GM18505 (cell line): ENCODE data around the gene VPS45.
A peak's percentile ranks its signal among the peaks of the same experiment; 100 is the strongest.

Experiments
- ATAC-seq: cut with Tn5 transposase; IDR thresholded peaks from one replicate; pipeline ENCODE4 v1.9.1; 2021; ENCODE audit not compliant: unreplicated experiment
- POLR2A ChIP-seq: IDR thresholded peaks from 4 replicates; pipeline ENCODE4 v1.6.1; 2011; ENCODE audit warnings: borderline replicate concordance; ENCODE audit not compliant: insufficient read depth, insufficient read length; ENCODE audit errors: extremely low read depth

Gene VPS45

DNA sequence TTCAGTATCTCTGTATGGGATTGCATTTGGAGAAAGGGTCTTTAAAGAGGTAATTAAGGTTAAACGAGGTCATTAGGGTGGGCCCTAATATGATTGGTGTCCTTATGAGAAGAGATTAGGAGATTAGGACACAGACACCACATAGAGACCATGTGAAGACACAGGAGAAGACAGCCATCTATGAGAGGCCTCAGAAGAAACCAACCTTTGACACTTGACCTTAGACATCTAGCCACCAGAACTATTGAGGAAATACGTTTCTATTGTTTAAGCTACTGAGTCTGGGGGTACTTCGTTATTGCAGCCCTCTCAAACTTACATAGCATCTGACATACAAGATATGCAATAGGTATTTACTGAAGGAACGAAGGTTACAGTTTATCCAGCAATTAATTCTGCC, 7.3 kb upstream of the VPS45 start:
- ATAC-seq, result no peak
- TF ChIP-seq POLR2A, result no peak

DNA sequence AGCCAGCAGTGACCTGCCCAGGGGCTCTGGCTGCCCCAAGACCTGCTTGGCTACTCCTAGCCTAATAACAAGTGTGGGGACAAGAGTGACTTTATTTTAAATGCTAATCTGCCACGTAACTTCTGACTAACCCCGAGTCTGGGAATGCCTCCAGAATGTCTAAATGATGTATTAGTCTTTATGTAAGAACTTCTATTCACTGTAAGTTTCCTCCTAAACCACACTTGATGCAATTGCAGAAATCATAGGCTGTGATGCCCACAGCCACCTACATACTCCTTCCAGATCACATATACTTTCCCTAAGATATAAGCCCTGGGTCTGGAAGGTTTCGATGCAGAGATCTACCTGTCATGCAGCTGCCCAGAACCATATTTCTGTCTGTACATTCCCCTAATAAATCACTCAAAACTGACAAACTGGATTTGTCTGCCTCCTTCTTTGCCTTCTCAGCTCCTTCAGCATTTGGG, 5.9 kb upstream of the VPS45 start:
- TF ChIP-seq POLR2A, result no peak
- ATAC-seq, result no peak

DNA sequence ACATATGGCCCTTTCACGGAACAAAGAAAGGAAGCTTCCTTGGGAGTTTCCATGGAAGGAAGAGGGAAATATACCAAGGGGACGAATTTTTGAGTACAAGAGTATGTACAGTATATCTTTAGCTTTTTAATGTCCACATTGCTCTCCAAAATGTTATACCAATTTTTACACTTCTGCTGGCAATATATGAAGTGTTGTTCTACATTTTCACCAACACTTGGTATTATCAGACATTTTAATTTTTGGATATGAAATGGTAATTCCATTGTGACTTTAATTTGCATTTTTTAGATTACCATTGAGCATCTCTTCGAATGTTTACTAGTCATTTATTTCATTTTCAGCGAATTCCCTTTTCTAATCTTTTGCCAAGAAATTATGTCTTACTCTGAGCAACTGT, 5.5 kb upstream of the VPS45 start:
- no peak for TF ChIP-seq POLR2A
- ATAC-seq, result no peak

DNA sequence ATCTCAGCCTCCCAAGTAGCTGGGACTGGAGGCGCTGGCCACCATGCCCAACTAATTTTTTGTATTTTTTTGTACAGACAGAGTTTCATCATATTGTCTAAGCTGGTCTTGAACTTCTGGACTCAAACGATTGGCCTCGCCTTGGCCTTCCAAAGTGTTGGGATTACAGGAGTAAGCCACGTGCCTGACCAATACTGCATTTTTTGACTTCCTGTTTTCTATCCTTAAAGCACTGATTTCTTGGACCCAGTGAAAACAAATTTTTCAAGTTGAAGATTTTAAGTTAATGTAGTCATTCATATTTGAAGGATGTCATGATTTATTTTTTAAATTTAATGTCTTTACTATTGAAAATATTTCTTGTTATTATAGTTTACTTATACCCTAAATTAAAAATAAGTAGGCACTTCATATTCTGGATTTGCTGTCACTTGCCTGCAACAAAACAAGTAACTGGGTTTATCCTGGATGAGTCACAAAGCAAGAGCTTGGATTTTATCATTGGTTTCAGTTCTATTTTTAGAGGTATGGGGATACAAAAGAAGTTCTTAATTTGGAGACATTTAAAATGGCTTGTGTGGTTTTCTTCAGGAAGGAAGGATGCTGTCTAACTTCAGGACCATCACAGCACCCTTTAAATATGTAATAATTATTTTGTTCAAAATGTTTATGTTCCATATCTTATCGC, 2.2 kb upstream of the VPS45 start:
- TF ChIP-seq POLR2A, result no peak
- no peak for ATAC-seq

DNA sequence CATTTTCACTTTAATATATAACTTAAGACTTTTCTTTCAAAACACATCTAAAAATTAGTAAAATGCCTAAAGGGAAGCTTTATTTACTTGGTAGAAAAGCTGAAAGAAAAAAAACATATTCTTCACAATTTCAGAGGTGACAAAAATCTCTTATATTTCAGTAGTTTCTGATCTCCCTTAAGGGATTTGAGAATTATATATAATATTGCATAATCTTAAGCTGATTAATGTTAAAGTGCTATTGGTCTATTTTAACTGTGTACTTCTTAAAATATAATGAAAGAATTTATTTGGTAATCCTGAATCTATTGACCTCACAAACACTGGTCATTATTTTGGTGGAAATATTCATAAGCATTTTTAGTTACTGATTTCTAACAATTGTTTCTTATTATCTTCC, 1.2 kb upstream of the VPS45 start:
- no peak for TF ChIP-seq POLR2A
- no peak for ATAC-seq

DNA sequence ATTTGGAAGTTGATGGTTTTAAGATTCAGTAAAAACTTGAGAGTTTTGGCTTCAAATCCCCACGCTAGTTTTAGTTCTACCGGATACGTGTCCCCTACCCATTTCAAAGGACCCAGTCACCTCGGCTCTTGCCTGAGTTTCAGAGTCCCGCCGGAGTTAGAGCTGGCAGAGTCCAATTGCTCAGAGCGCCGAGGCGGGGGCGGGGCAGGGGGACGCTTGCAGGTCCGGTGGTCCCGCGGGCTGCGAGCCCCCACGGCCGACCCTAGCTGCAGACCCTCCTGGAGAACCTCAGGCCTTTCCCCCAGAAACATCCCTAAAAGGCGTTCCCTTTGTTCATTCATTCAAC, 765 bp upstream of the VPS45 start:
- TF ChIP-seq POLR2A, result no peak
- ATAC-seq, result peak; percentile 25

DNA sequence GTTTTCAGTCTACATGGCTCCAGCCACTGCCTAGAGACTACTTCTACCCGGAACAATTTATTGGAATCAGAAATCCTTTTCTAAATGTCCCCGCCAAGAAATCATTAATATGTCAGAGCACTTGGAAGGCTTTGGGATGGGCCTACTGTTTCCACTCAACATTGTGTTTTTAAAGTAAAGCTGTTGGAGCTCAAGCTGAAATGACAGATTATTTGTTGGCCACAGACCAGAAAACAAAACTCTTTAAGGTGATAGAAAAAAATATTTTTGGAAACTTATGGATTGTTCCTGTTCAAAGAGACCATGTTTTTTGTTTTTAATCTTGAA, 496 bp downstream of the VPS45 start:
- TF ChIP-seq POLR2A, result no peak
- no peak for ATAC-seq

DNA sequence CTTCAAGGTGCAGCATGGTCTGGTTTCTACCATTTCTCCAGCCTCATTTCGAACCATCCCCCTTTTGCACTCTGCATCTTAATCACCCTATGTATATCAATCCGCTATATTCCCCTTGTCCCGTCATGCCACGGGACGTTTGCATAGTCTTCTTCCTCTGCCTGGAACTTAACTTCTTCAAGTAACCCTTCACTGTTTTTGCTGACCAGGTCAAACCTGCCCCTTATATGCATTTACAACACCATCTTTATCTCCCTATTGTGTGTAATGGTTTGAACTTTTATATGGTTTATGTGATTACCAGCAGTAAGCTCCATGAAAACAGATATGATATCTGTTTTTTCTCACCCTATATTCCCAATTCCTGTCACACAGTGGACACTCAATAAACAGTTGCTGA, 2.3 kb downstream of the VPS45 start:
- no peak for TF ChIP-seq POLR2A
- no peak for ATAC-seq

DNA sequence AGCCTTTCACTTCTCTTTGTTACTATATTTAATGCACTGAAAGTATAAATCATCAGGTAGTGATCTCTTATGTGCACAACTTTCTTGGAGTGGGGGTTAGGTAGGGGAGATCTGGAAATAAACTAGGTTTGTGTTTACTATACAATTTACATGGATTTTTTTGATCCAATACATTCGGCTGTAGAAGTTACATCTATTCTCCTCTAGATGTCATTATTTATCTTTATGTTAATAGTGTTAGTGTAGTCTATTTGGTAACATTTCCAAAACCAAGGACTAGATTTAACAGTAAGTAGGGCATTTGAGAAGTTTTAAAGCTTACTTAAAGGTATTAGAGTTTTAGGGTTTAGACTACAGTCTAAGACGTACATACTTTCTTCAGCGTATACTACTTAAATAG, 5.4 kb downstream of the VPS45 start:
- no peak for ATAC-seq
- TF ChIP-seq POLR2A, result no peak

DNA sequence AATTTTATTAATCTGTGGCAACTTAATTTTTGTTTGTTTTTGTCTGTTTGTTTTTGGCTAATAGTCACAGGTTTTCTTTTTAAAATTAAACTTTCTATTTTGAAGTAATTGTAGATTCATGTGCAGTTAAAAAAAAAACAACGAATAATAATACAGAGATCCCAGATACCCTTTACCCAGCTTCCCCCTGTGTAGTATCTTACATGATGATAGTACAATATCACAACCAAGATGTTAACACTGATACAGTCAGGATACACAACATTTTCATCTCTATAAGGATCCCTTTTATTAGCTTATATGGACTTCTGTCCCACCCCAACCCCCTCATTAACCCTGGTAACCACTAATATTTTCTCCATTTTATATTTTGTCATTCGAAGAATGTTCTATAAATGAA, 5.9 kb downstream of the VPS45 start:
- no peak for ATAC-seq
- no peak for TF ChIP-seq POLR2A

DNA sequence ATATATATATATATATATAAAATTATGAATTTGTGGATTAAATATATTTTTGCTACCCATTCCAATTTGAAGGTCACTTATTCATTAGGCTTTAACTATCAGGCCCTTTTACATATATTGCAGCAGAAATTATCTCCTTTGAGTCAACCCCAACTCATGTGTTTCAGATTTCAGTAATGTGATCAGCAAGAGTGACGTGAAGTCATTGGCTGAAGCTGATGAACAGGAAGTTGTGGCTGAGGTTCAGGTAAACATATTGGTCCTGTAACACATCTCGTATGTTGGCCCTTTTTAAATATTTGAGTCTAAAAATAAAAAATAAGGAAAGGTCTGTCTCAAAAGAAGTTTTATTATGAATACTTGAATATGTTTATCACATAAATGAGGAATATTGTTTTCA, 8.5 kb downstream of the VPS45 start:
- no peak for ATAC-seq
- TF ChIP-seq POLR2A, result no peak

DNA sequence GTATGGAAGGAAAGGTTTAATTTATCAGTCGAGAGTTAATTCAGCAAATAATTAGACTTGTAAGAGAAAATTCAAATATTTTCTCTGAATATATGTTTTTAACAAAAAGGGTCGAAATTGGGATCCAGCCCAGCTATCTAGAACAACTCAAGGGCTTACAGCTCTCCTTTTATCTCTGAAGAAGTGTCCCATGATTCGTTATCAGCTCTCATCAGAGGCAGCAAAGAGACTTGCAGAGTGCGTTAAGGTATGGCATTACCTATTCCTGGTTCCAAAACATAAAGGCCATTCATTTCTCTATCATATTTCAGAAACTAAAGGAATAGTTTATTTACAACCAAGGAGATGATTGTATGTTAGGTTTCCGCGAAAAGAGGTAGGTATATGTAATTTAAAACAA, 9.4 kb downstream of the VPS45 start:
- ATAC-seq, result no peak
- TF ChIP-seq POLR2A, result no peak

DNA sequence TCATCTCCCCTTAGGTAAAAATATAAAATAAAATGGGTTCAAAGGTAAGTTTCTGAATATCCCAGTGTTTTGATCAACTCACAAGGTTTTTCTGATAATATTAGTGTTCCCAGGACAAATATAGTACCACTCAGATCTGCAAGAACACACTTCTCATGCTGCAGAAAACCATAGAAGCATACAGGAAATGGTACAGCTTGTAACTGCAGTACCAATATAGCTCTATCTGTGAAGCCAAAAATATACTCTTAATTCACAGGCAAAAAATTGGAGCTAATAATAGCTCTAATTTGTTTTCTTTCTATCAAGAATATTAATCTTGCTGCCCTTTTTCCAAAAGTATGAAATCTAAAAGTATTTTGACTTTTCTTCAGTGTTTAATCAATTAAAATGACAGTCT, 13.2 kb downstream of the VPS45 start:
- TF ChIP-seq POLR2A, result no peak
- no peak for ATAC-seq

DNA sequence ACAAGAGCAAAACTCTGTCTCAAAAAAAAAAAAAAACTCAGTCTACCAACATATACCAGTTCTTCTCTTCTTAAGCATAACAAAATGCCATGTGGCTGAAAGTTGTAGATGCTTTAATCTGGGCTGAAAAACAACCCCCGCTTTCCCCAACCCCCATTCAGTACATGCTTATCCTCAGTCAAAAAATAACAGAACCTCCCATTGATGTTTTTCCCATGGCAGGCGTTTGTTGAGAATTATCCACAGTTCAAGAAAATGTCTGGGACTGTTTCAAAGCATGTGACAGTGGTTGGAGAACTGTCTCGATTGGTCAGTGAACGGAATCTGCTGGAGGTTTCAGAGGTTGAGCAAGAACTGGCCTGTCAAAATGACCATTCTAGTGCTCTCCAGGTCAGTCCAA, 14.9 kb downstream of the VPS45 start:
- ATAC-seq, result no peak
- no peak for TF ChIP-seq POLR2A

DNA sequence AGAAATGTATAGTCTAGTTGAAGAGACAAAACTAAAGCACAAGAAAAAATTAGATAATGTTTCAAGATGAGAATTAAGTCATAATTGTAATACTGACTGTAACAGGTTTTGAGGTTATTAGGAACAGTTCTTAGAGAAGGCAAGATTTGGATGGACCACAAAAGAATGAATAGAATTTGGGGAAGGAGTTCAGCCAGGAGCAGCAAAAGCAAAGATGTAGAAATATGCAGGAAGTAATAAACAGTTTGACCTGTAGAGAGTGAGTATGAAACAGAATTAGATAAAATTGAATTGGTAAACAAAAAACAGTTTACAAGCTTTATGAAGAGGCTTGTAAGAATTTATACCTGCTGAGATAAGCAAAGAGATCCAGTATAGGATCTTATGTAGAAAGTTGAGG, 16.3 kb downstream of the VPS45 start:
- no peak for ATAC-seq
- TF ChIP-seq POLR2A, result no peak

DNA sequence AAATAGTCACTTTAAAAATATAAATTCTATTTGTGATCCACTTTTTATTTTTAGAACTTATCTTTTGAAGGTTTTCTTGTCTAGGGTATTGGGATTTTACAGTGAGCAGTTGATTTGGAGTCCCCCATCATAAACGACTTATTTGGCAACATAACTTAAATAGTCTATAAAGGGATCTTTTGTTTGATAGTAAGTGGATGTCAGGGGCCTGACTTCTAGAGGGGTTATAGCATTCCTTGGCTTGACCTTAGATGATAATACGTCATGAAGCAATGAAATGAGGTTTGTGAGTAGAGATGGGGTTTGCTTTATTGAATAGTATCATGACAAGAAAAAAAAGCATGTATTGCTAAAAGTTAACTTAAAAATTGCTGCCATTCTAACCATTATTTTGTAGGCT, 17.8 kb downstream of the VPS45 start:
- no peak for TF ChIP-seq POLR2A
- no peak for ATAC-seq

DNA sequence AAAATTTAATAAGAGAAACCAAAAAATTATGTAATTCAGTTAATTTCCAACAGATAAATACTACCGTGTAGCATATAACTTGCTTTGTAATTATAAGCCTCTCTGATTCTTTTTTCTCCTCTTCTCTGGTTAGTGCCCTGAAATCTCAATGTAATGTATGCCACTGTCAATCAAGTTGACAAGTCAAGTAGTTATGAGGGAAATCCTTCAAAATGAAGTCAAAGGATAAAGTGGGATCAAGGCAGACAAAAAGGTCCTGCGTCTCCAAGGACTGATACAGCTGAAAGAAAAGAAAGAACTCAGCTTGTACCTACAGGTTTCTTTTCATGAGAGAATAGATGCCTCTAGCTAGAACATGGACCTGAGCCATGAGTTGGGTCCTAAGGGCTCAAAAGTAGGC, 19.8 kb downstream of the VPS45 start:
- ATAC-seq, result no peak
- no peak for TF ChIP-seq POLR2A
